NCI-H2107 treated with DMSO at 0.1 percent for 48 hours (cell line): ENCODE results near the gene RTP5.

Experiments used
- DNase-seq: peaks from one replicate; lab custom pipeline; 2025; ENCODE audit not compliant: unreplicated experiment; lab: John Stamatoyannopoulos, UW

Gene RTP5

DNA sequence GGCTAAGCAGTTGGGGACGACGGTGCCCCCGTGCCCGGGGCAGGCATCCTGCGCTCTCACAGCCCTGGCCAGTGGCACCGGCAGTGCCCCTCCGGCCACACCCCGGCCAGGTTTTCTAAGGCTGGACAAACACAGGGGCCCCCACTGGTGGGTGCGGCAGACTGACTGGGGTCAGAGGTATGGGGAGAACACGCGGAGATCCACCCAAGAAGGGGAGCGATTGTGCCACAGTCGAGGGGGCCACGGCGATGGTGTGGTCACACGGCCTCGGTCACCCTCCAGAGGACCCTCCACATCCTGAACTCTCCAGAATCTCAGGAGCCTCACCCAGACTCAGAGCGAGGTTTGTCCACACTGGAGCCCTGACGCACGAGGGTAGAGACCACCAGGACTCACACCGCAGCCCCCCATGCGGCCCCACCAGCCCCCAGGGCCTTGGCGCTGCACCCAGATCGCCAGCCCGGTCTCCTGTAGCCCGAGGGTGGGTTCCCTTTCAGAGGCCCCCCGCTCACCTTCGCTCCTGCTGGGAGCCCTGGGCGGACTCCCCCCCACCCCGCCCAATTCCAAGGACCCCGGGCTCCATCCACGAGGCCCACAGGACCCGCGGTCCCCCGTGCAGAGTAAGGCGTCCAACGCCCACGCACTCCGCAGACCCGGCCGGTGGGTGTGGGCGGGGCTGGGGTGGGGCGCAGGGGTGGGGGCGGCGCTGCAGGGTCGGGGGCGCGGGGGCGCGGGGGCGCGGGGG is 26.0 kb upstream of the RTP5 start:
- DNase-seq: no peak

DNA sequence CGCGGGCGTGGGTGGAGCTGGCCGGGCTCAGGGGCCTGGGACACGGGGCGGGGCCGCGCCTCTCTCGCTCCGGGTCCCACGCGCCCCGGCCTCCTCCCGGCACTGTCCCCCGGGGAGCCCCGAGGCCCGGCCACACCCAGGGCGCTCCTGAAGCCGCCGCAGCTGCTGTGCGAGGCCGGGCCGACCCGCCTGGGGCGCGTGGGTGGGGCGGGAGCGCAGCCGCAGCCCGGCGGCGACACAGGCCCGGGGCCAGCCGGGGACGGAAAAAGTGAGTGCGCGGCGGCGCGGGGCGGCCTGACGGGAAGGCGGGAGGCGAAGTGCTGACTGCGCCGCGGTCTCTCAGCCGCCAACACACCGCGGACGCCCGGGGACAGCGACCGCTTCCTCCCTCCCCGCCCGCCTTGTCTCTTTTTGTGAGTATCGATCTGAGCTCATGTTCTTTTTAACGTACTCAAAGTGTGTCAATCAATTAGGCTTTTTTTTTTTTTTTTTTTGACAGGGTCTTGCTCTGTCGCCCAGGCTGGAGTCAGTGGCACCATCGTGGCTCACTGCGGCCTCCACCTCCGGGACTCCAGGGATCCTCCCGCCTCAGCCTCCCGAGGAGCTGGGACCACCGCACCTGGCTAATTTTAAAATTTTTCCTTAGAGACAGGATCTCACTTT is 25.3 kb upstream of the RTP5 start:
- DNase-seq: no peak

DNA sequence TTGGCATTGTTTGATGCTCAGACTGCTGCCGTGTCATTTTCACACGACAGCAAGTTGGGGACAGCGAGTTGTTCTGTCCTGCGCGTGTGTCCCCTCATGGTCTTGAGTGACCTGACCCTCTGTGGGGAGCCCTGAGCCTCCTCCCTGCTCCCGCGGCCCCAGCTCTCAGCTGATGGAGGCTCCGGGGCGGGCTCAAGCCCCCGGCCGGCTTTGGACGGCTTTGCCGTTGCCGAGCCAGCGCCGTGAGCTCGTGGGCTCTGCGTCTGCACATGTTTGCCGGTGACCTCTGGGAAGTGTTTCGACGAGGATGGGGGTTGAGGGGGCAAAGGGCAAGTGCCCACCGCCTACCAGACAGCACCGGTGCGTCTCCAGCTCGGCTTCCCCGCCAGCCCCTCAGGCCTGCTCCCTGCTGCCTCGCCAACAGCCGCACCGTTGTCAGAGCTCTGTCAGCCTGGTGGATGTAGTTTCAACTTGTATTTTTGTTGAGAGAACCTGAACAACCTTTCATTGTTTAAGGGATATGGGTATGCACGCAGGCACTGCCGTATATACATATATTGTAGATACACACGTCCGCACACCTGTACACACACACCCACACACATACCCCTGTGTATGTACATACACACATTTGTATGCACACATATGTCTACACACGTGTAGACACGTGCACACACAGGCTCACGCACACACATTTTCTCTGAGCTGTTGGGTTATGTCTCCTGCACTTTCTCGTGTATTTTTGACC is 24.5 kb upstream of the RTP5 start:
- no peak for DNase-seq

DNA sequence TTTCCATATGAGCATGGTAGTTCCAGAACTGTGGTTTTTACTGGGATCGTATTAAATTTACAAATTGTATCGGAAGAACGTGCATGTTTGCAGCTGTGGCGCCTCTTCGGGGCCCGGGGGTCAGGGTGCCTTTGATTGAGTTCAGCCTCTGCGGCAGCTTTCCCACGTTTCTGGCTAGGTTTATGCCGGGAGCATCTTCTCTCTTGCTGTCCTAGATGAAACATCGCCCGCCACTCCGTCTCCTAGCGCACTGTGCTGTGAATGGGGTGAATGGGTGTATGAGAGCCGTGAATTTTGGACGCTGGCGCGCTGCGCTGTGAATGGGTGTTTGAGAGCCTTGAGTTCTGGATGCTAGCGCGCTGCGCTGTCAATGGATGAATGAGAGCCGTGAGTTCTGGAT is 23.1 kb upstream of the RTP5 start:
- DNase-seq: no peak

DNA sequence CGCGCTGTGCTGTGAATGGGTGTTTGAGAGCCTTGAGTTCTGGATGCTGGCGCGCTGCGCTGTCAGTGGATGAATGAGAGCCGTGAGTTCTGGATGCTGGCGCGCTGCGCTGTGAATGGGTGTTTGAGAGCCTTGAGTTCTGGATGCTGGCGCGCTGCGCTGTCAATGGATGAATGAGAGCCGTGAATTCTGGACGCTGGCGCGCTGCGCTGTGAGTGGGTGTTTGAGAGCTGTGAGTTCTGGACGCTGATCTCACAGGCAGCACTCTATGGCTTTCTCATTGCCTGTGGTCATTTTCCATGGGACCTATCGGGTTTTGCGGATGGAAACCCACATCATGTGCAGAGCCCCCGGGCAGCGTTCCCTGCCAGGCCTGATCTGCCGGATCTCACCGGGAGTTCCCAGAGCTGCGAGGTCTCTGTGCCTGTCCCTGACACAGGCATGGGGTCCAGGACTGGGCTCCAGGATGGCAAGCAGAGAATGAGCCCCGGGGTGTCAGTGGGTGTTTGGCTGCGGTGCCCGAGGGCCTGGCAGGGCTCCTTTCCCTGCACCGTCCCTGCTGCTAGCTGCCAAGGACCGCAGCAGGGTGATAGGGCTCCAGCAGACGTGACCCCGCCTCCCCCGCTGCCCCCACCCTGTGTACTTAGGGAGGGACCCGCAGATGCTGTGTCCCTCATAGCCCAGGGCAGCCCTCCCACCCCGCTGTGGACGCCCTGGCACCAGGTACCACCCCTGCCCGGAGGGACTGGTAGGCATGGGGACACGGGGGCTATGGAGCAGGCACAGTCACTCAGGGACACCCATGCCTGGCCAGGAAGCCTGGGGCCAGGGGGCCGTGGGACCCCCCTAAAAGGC is 20.5 kb upstream of the RTP5 start:
- no peak for DNase-seq

DNA sequence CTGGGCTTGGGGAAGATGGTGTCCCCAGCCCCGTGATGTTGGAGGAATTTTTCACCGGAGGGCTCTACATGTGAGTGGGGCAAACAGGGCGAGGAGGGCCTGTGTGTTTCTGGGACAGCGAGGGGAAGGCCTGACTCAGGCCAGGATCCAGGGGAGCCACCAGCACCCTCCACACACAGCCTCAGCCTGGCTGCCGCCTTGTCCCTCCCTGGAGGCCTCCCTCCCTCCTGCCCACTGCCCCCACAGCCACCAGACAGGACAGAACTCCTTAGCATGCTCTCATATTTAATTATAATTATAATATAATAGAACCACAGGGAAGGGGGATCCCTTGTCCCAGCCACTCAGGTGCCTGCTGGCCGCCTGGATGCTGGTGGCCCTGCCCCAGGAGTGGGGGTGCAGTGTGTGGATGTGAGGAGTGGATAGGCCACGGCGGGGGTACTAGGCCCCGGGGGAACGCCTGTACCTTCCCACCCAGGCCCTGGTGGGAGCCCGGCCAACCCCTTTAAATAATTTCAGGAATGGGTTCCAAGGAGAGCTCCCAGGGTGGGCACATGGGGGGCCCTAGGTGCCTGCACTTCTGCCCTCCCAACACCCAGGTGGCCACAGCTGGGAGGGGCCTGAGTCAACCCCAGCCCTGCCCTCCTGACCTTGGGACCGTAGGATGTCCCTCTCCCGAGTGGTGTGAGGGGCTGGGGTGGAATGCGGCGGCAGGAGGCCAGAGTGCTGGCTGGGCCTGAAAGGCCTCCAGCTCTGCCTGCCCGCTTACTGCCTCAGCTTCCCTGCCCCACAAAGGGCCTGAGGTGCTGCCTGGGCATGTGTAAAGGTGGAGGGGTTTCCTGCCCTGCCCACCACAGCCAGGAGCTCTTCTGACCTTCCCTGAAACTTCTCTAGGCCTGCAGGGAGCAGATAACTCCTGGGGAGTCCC is 19.6 kb upstream of the RTP5 start:
- DNase-seq: no peak

DNA sequence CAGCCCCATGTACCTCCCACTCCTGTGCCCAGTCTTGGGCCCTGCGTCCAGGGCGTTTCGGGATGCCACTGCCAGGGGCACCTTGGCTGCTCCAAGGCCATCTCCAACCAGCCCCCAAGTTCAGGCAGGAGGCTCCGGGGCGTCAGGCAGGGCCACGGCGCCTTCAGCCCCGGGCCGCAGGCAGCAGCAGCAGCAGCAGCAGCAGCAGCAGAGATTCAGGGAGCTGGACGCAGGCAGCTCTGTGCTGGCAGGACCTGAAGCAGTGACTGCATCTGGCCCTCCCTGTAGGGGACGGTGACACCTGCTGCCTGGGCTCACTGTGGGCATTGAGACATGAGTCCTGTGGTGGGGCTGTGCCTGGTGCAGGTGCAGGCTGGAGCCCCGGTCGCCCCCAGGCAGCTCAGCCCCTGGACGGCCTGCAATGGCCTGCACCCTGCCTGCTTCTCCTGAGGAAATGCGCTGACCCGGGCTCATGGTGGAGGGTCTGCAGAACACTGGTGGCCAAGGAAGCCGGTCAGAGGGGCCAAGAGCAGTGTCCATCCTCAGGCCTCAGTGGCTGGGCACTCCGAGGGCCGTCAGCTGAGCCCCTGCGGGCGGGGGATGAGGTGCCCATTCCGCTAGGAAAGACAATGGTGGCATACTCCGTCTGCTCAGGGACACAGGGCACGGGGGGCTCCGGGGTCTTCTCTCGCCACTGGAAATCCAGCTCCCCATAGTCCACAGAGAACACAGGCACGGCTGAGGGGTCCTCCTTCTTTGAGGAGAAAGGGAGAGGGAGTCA is 18.8 kb upstream of the RTP5 start:
- DNase-seq: no peak

DNA sequence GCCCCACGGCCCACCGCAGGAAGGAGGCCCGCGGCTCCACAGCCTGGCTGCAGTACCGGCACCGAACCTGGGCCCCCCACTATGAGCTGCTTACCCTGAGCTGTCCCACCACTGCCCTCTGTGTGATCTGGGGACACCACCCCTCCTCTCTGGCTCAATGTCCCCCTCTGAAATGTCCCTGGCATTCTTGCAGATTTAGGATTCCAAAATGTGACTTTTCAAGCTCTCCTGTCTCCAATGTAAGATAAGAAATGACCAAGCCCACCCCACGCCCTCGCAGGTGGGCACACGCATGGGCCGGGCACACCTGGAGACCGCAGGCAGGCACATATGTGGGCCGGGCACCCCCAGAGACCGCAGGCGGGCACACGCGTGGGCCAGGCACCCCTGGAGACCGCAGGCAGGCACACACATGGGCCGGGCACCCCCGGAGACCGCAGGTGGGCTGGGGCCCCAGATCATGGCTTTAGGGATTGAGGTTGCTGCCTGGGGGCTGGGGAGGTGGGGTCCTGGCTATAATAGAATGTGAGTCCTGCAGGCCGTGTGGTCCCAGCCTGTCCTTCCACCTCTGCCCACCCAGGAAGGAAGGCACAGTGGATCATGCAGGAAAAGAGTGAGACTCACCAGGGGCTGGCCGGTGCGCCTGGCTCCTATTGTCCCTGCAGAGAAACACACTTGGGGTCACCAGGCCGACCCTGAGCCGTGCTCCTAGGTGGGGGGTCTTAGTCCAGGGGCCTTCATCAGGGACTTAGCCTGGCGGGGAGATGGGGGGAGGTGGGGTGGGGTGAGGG is 18.0 kb upstream of the RTP5 start:
- no peak for DNase-seq

DNA sequence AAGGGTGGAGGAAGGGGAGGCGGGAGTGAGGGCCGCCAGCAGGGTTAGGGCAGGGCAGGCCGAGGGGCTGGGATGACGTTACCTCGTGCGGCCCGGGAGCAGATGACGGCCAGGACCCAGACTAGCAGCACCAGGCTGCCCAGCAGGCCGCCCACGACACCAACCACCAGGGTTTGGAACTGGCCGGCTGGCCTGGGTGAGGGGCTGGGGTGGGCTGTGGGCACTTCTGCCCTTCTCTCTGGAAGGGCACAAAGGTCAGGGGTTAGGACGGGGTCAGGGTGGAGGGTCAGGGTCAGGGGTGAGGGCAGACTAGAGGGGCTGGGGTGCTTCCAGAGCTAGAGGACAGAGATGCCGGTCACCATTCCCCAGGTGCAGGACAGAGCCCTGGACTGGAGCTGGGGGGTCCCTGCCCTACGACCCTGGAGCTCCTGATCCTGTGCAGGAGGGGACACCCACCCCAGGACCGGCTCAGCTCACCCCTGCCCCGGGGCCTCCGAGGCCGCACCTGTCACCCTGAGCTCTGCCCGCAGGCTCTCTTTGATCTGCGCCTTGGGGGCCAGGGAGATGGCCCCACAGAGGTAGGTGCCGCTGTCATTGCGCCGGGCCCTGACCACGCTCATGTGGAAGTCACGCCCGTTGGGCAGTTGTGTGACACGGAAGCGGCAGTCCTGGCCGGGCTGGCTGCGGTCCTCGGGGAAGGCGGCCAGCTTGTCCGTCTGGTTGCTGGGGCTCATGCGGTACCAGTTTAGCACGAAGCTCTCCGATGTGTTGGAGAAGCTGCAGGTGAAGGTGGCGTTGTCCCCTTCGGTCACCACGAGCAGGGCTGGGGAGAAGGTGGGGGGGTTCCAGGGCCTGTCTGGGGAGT is 17.2 kb upstream of the RTP5 start:
- no peak for DNase-seq

DNA sequence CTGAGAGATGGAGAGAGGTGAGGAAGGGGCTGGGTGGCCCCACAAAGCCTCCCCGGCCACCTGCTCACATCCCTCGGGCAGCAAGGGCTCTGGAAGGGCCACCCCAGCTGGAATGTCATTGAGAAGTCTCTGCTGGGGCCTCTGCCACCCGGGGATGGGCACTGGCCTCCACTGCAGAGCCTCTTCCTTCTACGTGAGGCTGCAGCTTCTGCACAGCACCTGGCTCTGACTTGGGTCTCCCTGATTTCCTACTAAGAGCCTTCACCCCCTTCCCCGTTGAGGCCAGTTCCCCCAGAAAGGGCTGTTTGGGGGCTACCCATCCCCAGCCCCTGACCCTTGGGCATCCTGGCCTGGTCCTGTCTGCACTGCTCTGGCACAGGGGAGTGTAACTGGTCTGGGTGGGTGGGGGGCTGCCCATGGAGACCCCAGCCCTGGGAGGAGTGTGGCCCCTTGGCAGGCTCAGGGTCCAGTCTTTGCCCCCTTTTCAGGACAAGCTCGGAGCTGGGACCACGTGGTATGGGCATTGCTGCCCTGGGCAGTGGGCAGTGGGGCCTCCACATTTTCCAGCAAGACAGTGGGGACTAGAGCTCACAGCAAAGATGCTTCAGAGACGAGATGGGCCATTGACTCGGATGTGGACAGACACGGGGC is 16.4 kb upstream of the RTP5 start:
- DNase-seq: no peak

DNA sequence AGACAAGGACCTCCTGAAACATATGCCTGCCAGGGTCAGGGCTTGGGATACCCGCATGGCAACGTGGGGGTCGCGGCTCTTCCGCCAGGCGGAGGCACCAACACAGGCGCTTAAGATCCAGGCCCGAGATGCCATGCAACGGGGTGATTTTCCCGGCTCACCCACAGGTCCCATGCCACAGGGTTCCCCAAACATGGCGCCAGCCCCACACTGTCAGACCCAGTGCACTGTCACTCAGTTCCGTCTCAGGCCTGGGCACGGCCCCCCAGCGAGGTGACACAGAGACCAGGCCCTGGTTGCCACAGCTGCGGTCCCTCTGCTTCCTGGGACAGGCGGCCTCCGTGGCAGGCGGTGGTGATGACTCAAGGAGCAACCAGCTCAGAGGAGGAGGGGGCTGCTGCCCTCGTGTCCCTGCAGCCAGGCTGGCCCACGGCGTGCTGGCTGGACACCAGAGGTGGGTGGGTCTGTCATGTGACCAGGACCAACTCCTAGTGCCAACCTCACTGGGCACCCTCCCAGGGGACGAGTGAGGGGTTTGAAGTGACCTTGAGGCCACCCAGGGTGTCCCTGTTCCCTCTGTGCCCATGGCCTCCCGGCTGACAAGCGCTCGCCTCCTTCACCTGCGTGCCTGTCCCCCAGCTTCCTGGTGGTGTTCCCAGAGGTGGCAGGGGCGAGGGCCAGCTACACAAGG is 15.7 kb upstream of the RTP5 start:
- no peak for DNase-seq

DNA sequence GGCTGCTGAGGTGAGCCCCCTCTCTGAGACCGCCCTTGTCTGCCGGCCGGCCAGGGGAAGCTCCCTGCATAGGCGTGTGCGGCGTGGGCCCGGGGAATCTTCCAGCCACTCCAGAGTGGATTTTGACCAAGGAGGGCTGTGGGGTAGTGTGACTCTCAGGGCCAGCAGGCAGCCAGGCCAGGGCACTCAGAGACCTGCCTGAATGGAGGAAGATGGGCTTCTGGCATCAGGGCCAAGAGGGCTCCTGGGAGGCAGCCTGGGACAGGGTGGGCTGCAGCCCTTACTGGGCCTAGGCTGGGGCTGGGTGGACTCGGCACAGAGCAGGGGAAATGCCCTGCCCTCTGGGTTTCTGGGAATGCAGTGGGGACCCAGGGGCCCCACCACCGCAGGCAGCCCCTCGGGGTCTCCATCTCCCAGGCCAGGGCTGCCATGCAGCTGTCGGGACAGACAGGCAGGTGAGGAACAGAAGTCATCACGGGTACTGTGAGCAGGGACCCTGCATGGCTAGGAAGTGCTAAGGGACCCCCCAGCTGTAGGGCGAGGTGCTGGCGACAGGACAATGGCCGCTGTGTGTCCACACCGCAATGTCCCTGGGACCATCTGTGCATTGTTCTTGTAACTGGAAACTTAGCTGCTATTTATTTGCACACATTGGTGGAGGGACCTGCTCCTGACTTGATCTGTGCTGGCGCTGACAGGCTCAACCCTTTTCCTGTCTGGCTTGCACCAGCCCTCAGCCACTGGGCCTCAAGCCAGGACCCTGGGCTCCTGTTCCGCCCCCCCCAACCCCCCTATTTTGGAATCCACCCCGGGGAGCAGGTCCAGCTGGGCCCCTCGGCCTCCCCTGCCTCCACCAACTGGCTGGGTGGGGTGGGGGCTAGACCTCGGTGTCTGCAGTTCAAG is 14.9 kb upstream of the RTP5 start:
- no peak for DNase-seq

DNA sequence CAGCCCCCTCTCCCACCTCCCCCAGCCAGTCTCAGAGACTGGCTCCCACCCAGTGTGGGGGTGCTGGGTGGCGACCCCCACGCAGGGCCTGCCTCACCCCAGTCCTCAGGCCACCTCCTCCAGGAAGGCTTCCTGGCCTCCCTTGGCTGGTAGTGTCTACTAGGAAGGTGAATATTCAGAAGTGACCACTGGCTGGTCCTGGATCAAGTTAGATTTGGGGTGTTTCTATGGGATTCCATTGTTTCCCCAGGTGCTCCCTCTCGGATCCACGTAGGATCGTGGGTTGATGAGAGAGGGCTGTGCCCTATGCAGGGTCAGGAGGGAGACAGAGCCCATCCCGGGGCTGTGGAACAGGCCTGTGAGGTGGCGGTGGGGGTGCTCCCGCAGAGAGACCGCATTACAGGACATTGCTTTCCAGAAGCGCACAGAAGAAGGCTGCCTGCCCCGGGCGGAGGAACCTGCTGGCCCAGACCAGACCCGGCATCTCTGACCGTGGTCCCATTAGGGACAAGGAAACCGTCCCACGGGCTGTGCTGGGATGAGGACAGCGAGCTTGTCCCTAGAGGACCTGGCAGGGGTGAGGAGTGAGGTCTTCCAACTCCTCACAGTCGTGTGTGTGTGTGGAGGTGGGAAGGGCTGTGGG is 14.2 kb upstream of the RTP5 start:
- DNase-seq: no peak

DNA sequence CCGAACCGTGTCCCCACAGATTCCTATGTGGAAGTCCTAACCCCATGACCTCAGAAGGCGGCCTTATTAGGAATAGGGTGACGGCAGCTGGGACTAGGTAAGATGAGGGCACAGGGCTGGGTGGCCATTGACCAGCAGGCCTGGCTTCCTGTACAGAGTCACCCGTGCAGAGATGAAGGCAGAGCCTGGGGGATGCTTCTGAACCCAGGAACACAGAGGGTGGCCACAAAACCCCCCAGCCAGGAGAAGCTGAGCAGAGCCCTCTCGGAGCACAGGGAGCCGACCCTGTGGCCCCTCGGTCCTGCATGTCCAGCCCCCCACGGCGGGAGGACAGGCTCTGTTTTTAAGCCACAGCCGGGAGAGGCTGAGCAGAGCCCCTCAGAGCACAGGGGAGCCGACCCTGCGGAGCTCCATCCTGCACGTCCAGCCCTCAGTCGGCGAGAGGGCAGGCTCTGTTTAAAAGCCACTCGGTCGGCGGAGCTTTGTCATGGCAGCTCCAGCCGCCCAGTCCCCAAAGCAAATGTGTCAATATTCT is 13.6 kb upstream of the RTP5 start:
- DNase-seq: no peak

DNA sequence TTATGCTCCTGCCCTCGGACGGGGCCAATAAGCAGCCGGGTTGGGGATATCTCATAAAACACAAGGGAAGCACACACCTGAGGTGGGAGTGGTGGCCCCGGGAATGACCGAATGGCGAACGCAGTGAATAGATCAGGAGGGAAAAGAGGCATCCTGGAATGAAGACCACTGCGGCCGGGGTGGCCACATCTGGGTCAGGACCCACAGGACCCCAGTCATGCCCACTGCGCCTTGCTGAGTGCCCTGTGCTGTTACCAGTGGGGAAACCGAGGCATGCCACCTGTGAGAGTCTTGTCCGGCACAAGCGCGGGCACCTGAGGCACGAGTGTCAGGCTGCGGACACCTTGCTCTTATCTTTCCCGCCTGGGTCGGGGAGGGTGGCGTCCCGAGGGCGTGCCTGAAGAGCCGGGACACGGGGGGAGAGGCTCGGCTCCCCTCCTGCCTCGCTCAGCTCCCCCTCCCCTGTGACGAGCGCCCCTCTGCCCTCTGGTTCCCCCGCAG is 12.4 kb upstream of the RTP5 start:
- no peak for DNase-seq
